Measurements from ENCODE around the gene RNF152.

DNA sequence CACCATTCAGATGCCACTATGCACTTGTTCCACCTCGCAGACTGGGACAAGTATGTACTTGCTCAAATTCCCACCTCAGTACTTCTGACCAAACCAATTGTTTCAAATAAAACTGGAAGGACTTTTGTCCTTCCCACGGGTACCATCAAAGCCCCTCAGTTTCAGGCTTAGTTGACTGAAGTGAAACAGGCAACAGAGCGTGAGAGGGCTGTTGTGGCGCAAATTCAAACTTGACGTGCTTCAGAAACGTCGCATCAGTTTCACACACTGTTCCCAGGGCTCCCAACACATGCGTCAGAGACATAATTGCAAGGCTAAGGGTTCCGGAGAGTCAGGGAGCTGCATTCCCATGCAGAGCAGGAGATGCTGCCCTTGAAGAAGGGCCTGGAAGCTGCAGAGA, 33.7 kb downstream of the RNF152 start:
- no peak for TF ChIP-seq POLR2A (IDR thresholded peaks at IDR 0.05)
- TF ChIP-seq, protein P1, sequence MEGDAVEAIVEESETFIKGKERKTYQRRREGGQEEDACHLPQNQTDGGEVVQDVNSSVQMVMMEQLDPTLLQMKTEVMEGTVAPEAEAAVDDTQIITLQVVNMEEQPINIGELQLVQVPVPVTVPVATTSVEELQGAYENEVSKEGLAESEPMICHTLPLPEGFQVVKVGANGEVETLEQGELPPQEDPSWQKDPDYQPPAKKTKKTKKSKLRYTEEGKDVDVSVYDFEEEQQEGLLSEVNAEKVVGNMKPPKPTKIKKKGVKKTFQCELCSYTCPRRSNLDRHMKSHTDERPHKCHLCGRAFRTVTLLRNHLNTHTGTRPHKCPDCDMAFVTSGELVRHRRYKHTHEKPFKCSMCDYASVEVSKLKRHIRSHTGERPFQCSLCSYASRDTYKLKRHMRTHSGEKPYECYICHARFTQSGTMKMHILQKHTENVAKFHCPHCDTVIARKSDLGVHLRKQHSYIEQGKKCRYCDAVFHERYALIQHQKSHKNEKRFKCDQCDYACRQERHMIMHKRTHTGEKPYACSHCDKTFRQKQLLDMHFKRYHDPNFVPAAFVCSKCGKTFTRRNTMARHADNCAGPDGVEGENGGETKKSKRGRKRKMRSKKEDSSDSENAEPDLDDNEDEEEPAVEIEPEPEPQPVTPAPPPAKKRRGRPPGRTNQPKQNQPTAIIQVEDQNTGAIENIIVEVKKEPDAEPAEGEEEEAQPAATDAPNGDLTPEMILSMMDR (IDR thresholded peaks at IDR 0.05): no peak

Data from adrenal gland (tissue), 5 donors.